Endothelial cell of umbilical vein (primary cell): ENCODE measurements around the gene RPRD2. TPM values are rescaled to one million over a fixed set of nuclear protein-coding genes. Genes with fewer than 3 reads are reported as not detected.

ENCODE experiments used
- BruUV-seq: library from RNA; stranded (reverse); fragments of 400-500 nt; replicated peaks from 2 replicates; lab custom pipeline; 2021; lab: Mats Ljungman, UMichigan
- CTCF ChIA-PET: fragments of 300-600, 350-600 bp; sonication (Branson Sonifier 250); formaldehyde crosslinking; loops from one replicate; lab custom pipeline; 2021; ENCODE audit warnings: antibody characterized with exemption, inconsistent platforms; lab: Charles Lee
- POLR2A ChIA-PET: fragments of 300-600, 350-600 bp; sonication (Branson Sonifier 250); formaldehyde crosslinking; loops from one replicate; lab custom pipeline; 2021; ENCODE audit warnings: antibody characterized with exemption, inconsistent platforms; lab: Charles Lee
- DNase-seq: peaks from one replicate; pipeline ENCODE4 v3.0.0-alpha.2; 2011; ENCODE audit warnings: low read depth, low spot score
- FAIRE-seq: peaks from 2 replicates; lab custom pipeline; 2011; peaks lifted over from hg19 to GRCh38; lab: Jason Lieb, UNC
- H2AFZ ChIP-seq: 2 replicates; pipeline ENCODE4 v1.6.0; 2012; ENCODE audit warnings: low read depth, low read length, control low read depth, inconsistent platforms
- H3K27ac ChIP-seq: 2 replicates; pipeline ENCODE4 v1.5.1; 2011; ENCODE audit warnings: low read depth, mild to moderate bottlenecking, control low read depth, low read length, moderate library complexity; ENCODE audit not compliant: insufficient read depth
- H3K27me3 ChIP-seq, 2 experiments: 2 replicates each; pipeline versions ENCODE4 v1.6.0 to v1.6.1; 2011; ENCODE audit warnings: low read length in 2 of 2, mixed read lengths in 1 of 2; ENCODE audit not compliant: control insufficient read depth in 2 of 2, insufficient read depth in 2 of 2
- H3K36me3 ChIP-seq, 2 experiments: 2 replicates in 1 of 2; 3 replicates in 1 of 2; pipeline ENCODE4 v1.5.1; 2011; ENCODE audit warnings: low read length in 2 of 2, mild to moderate bottlenecking in 1 of 2, moderate library complexity in 1 of 2; ENCODE audit not compliant: control insufficient read depth in 2 of 2, insufficient read depth in 2 of 2; ENCODE audit errors: extremely low read depth in 1 of 2
- H3K4me1 ChIP-seq: 3 replicates; pipeline ENCODE4 v1.5.1; 2011; ENCODE audit warnings: mild to moderate bottlenecking, low read length; ENCODE audit not compliant: control insufficient read depth, insufficient read depth; ENCODE audit errors: extremely low read depth
- H3K4me2 ChIP-seq: 2 replicates; pipeline ENCODE4 v1.6.1; 2011; ENCODE audit warnings: low read length, control low read depth, mixed read lengths; ENCODE audit not compliant: insufficient read depth
- H3K4me3 ChIP-seq, 3 experiments: fragments of 200-600 bp in 1 of 3; sonication (generic), shearing (Covaris generic) in 1 of 3; replicated peaks in 1 of 3; 2 replicates each; pipeline ENCODE4 v1.5.1; 2011 to 2016; ENCODE audit warnings: control low read depth in 3 of 3, low read length in 3 of 3, mild to moderate bottlenecking in 2 of 3, inconsistent platforms in 1 of 3, low read depth in 1 of 3, moderate library complexity in 1 of 3; ENCODE audit not compliant: insufficient read depth in 1 of 3
- H3K79me2 ChIP-seq: 2 replicates; pipeline ENCODE4 v1.6.0; 2012; ENCODE audit warnings: low read length, inconsistent platforms; ENCODE audit not compliant: control insufficient read depth, insufficient read depth
- H3K9ac ChIP-seq: replicated peaks from 2 replicates; pipeline ENCODE3; 2011; ENCODE audit warnings: low read length, control low read depth; ENCODE audit not compliant: insufficient read depth; ENCODE audit errors: extremely low read depth
- H3K9me1 ChIP-seq: replicated peaks from 3 replicates; pipeline ENCODE4 v1.6.0; 2011; ENCODE audit warnings: mild to moderate bottlenecking, low read length; ENCODE audit not compliant: control insufficient read depth, insufficient read depth; ENCODE audit errors: extremely low read depth
- H3K9me3 ChIP-seq: replicated peaks from 2 replicates; pipeline ENCODE4 v1.5.1; 2012; ENCODE audit warnings: low read length, inconsistent platforms; ENCODE audit not compliant: control insufficient read depth, insufficient read depth
- H4K20me1 ChIP-seq: replicated peaks from 2 replicates; pipeline ENCODE3; 2011; ENCODE audit warnings: mild to moderate bottlenecking, low read length; ENCODE audit not compliant: control insufficient read depth, insufficient read depth; ENCODE audit errors: extremely low read depth
- CTCF ChIP-seq, 2 donors: IDR thresholded peaks; 1 replicate in 1 of 2; 2 replicates in 1 of 2; pipeline ENCODE4 v1.5.1; 2011; ENCODE audit warnings: low read length in 2 of 2, mild to moderate bottlenecking in 2 of 2, moderate library complexity in 2 of 2, control low read depth in 1 of 2, inconsistent platforms in 1 of 2, low read depth in 1 of 2; ENCODE audit not compliant: insufficient read depth in 1 of 2; ENCODE audit errors: extremely low read depth in 1 of 2
- EZH2 ChIP-seq: IDR thresholded peaks from 2 replicates; pipeline ENCODE4 v1.6.1; 2012; ENCODE audit warnings: borderline replicate concordance, low read depth, mild to moderate bottlenecking, moderate library complexity, low read length, inconsistent platforms; ENCODE audit not compliant: severe bottlenecking
- FOS ChIP-seq: IDR thresholded peaks from 2 replicates; pipeline ENCODE4 v1.6.1; 2011; ENCODE audit warnings: mild to moderate bottlenecking, low read length, moderate library complexity, borderline replicate concordance; ENCODE audit not compliant: insufficient read depth
- GATA2 ChIP-seq: IDR thresholded peaks from 2 replicates; pipeline ENCODE4 v1.7.0; 2011; ENCODE audit warnings: low read depth, mild to moderate bottlenecking, moderate library complexity, mixed read lengths, low read length; ENCODE audit not compliant: insufficient read length, insufficient read depth
- JUN ChIP-seq: IDR thresholded peaks from 2 replicates; pipeline ENCODE4 v1.6.1; 2011; ENCODE audit warnings: borderline replicate concordance, low read depth; ENCODE audit not compliant: insufficient read length, insufficient read depth
- MYC ChIP-seq: IDR thresholded peaks from one replicate; pipeline ENCODE4 v1.6.1; 2011; ENCODE audit warnings: mild to moderate bottlenecking, low read depth, low read length
- POLR2A ChIP-seq: IDR thresholded peaks from 2 replicates; pipeline ENCODE4 v1.6.1; 2012; ENCODE audit warnings: low read depth, mild to moderate bottlenecking, control low read depth, low read length
- POLR2AphosphoS5 ChIP-seq: IDR thresholded peaks from 2 replicates; pipeline ENCODE4 v1.6.1; 2012; ENCODE audit warnings: low read depth, mild to moderate bottlenecking, control low read depth, low read length, moderate library complexity; ENCODE audit not compliant: insufficient read depth
- dilution Hi-C: fragments of 300-500 bp; cut with MboI; formaldehyde crosslinking; loops from one replicate; pipeline ENCODE4 v1.15.0; 2019; ENCODE audit warnings: low sequenced_read_pairs; ENCODE audit not compliant: extremely low pct_ligation_motif_present
- intact Hi-C: fragments of 100-400 bp; cut with micrococcal nuclease; formaldehyde crosslinking; loops from one replicate; pipeline ENCODE4 v1.10.0; 2022
- polyA plus RNA-seq, 4 experiments: library from polyadenylated mRNA; depleted of rRNA in 3 of 4; stranded (reverse) in 3 of 4; unstranded in 1 of 4; fragments of >200 nt; gene quantifications; 2 replicates each; pipeline versions ENCODE4 v1.2.1 to v1.2.3, GENCODE V29; 2011 to 2012; ENCODE audit warnings: missing spikeins in 1 of 4
- total RNA-seq: library from RNA; stranded (reverse); gene quantifications from 2 replicates; pipeline ENCODE4 v1.2.3, GENCODE V29; 2021
- TF ChIP-seq, protein P1 (sequence below): IDR thresholded peaks from 2 replicates; pipeline ENCODE4 v1.6.1; 2011; ENCODE audit not compliant: insufficient read depth, insufficient read length

The RPRD2 gene
- total and polyA plus RNA-seq, 2 donors (not counting 3 experiments of a cell fraction or from before 2014, with no cell fraction given), result 12.9 to 23.9 TPM

GRCh38 chr1:150473659-150474058 is 109.7 kb downstream of the RPRD2 start:
- DNase-seq (no peak), FAIRE-seq (no peak)
- intact Hi-C loops, result no loop called here
- dilution Hi-C loops, result no loop called here
- TF ChIP-seq, protein P1, sequence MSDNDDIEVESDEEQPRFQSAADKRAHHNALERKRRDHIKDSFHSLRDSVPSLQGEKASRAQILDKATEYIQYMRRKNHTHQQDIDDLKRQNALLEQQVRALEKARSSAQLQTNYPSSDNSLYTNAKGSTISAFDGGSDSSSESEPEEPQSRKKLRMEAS, result no peak
- TF ChIP-seq MYC (no peak), JUN (no peak), EZH2 (no peak), POLR2AphosphoS5 (no peak), GATA2 (no peak), FOS (no peak), POLR2A (no peak), CTCF (IDR thresholded peaks at IDR 0.05; ENCODE audit: extremely low read depth in 1 of 2, insufficient read depth in 1 of 2, low read depth in 1 of 2, low read length in 2 of 2) (no peak)
- Histone ChIP-seq H3K27me3 (no peaks in the 10 kb centered on the region), H2AFZ (no peak overlapping the region), H3K9ac (no peak overlapping the region), H3K4me3 (no peak overlapping the region), H4K20me1 (no peaks in the 10 kb centered on the region), H3K9me3 (no peaks in the 10 kb centered on the region), H3K36me3 (peaks cover 4 to 22% of the 10 kb centered on the region in 2 experiments), H3K4me1 (peaks cover 4% of the 10 kb centered on the region), H3K4me2 (no peak overlapping the region), H3K79me2 (no peaks in the 10 kb centered on the region), H3K27ac (no peak overlapping the region), H3K9me1 (no peaks in the 10 kb centered on the region)
- no TSS peak for BruUV-seq
- ChIA-PET POLR2A (no interaction called here), CTCF (no interaction called here)
